Liver (tissue), 9 donors: ENCODE results near the gene LNX2. TPM values are rescaled to one million over a fixed set of nuclear protein-coding genes. Genes with fewer than 3 reads are reported as not detected.

Experiments used
- DNase-seq: peaks from one replicate; pipeline ENCODE4 v3.0.0-alpha.2; 2017; ENCODE audit warnings: low spot score
- H3K27ac ChIP-seq, 2 donors: one replicate each; pipeline ENCODE4 v1.7.0; 2013; ENCODE audit warnings: inconsistent platforms in 2 of 2, low read length in 2 of 2, control low read depth in 1 of 2, low read depth in 1 of 2, mild to moderate bottlenecking in 1 of 2
- H3K27me3 ChIP-seq, 4 donors: one replicate each; pipeline versions ENCODE4 v1.6.1 to v1.7.0; 2013; ENCODE audit warnings: low read length in 3 of 4, inconsistent platforms in 1 of 4, mild to moderate bottlenecking in 1 of 4, moderate library complexity in 1 of 4; ENCODE audit not compliant: control insufficient read depth in 4 of 4, insufficient read depth in 4 of 4
- H3K36me3 ChIP-seq, 4 donors: one replicate each; pipeline versions ENCODE4 v1.6.1 to v1.7.0; 2013; ENCODE audit warnings: low read length in 3 of 4, mild to moderate bottlenecking in 3 of 4, low read depth in 1 of 4, moderate library complexity in 1 of 4; ENCODE audit not compliant: control insufficient read depth in 4 of 4, insufficient read depth in 3 of 4
- H3K4me1 ChIP-seq, 4 donors: one replicate each; pipeline versions ENCODE4 v1.6.1 to v1.7.0; 2013; ENCODE audit warnings: low read length in 3 of 4, mild to moderate bottlenecking in 3 of 4, moderate library complexity in 1 of 4; ENCODE audit not compliant: control insufficient read depth in 4 of 4, insufficient read depth in 4 of 4
- H3K4me3 ChIP-seq, 3 donors: one replicate each; pipeline versions ENCODE4 v1.6.1 to v1.7.0; 2013; ENCODE audit warnings: low read length in 3 of 3, control low read depth in 1 of 3, low read depth in 1 of 3, mild to moderate bottlenecking in 1 of 3
- H3K9ac ChIP-seq, 2 donors: one replicate each; pipeline ENCODE4 v1.7.0; 2013; ENCODE audit warnings: low read length in 2 of 2, mild to moderate bottlenecking in 2 of 2, moderate library complexity in 2 of 2, control low read depth in 1 of 2, low read depth in 1 of 2
- H3K9me3 ChIP-seq, 4 donors: one replicate each; pipeline versions ENCODE4 v1.6.1 to v1.7.0; 2013; ENCODE audit warnings: low read length in 3 of 4; ENCODE audit not compliant: control insufficient read depth in 4 of 4
- ATF3 ChIP-seq: IDR thresholded peaks from 2 replicates; pipeline ENCODE4 v1.6.1; 2016; ENCODE audit warnings: antibody characterized with exemption
- CTCF ChIP-seq: fragments of 150-350 bp; IDR thresholded peaks from 2 replicates; pipeline ENCODE4 v1.5.1; 2017; ENCODE audit warnings: improper control_type of control experiment, low read depth, low read length; ENCODE audit not compliant: missing input control
- EGR1 ChIP-seq, 2 donors: IDR thresholded peaks; 2 replicates each; pipeline ENCODE4 v1.6.1; 2016 to 2018; ENCODE audit warnings: antibody characterized with exemption in 2 of 2, low read depth in 2 of 2
- FOXA1 ChIP-seq: IDR thresholded peaks from 2 replicates; pipeline ENCODE4 v1.6.1; 2016; ENCODE audit warnings: antibody characterized with exemption
- FOXA2 ChIP-seq: IDR thresholded peaks from 2 replicates; pipeline ENCODE4 v1.6.1; 2016; ENCODE audit warnings: antibody characterized with exemption
- GABPA ChIP-seq, 2 donors: IDR thresholded peaks in 1 of 2; conservative IDR thresholded peaks in 1 of 2; 2 replicates each; pipeline ENCODE4 v1.6.1; 2016; ENCODE audit warnings: antibody characterized with exemption in 2 of 2, mild to moderate bottlenecking in 1 of 2, moderate library complexity in 1 of 2
- HNF4A ChIP-seq, 2 donors: conservative IDR thresholded peaks; 2 replicates each; pipeline ENCODE4 v1.6.1; 2016; ENCODE audit warnings: antibody characterized with exemption in 2 of 2, mild to moderate bottlenecking in 2 of 2
- HNF4G ChIP-seq: IDR thresholded peaks from 2 replicates; pipeline ENCODE4 v1.6.1; 2016; ENCODE audit warnings: antibody characterized with exemption
- JUND ChIP-seq, 2 donors: IDR thresholded peaks; 2 replicates each; pipeline ENCODE4 v1.6.1; 2016; ENCODE audit warnings: antibody characterized with exemption in 2 of 2
- MAX ChIP-seq: IDR thresholded peaks from 2 replicates; pipeline ENCODE4 v1.6.1; 2016; ENCODE audit warnings: antibody characterized with exemption
- NR2F2 ChIP-seq: IDR thresholded peaks from 2 replicates; pipeline ENCODE4 v1.6.1; 2016; ENCODE audit warnings: antibody characterized with exemption
- RAD21 ChIP-seq, 2 donors: IDR thresholded peaks; 2 replicates each; pipeline ENCODE4 v1.6.1; 2016; ENCODE audit warnings: antibody characterized with exemption in 2 of 2, mild to moderate bottlenecking in 2 of 2
- REST ChIP-seq: IDR thresholded peaks from 2 replicates; pipeline ENCODE4 v1.6.1; 2016; ENCODE audit warnings: antibody characterized with exemption, mild to moderate bottlenecking
- RXRA ChIP-seq, 2 donors: IDR thresholded peaks; 2 replicates each; pipeline ENCODE4 v1.6.1; 2017 to 2018; ENCODE audit warnings: antibody characterized with exemption in 2 of 2, mild to moderate bottlenecking in 1 of 2
- SP1 ChIP-seq: IDR thresholded peaks from 2 replicates; pipeline ENCODE4 v1.6.1; 2018; ENCODE audit warnings: antibody characterized with exemption, mild to moderate bottlenecking
- TAF1 ChIP-seq: conservative IDR thresholded peaks from 2 replicates; pipeline ENCODE4 v1.6.1; 2016; ENCODE audit warnings: antibody characterized with exemption, mild to moderate bottlenecking
- YY1 ChIP-seq: IDR thresholded peaks from 2 replicates; pipeline ENCODE4 v1.6.1; 2016; ENCODE audit warnings: antibody characterized with exemption, mild to moderate bottlenecking
- ZBTB33 ChIP-seq: IDR thresholded peaks from 2 replicates; pipeline ENCODE4 v1.6.1; 2016; ENCODE audit warnings: antibody characterized with exemption
- WGBS: extraction: QIAGEN DNeasy Blood & Tissue Kit; methylation state at CpG from one replicate; pipeline ENCODE4 v1.1.7; 2013; 5-methylcytosine and 5-hydroxymethylcytosine counted together
- polyA plus RNA-seq, 2 donors: library from polyadenylated mRNA; stranded (reverse) in 1 of 2; unstranded in 1 of 2; fragments of 200-250 nt in 1 of 2; fragments of >200 nt in 1 of 2; fragmentation: Nextera tagmentation in 1 of 2; extraction: Ambion mirVana in 1 of 2; gene quantifications; one replicate each; pipeline versions ENCODE4 v1.2.1 to v1.2.3, GENCODE V29; 2013 to 2015
- total RNA-seq, 2 donors: library from RNA; depleted of rRNA; stranded (reverse); fragments of >200 nt; gene quantifications; one replicate each; pipeline ENCODE4 v1.2.3, GENCODE V29; 2014
- donor health status: healthy.
- donor health status: healthy.
- donor health status: healthy.
- donor health status: healthy.
- donor health status: healthy.

Gene LNX2
- total and polyA plus RNA-seq, 4 donors: 6.2 to 25.9 (median 13.3) TPM

- Histone ChIP-seq H3K27ac (no peak overlapping the region), H3K27me3 (no peaks in the 10 kb centered on the region), H3K4me3 (no peak overlapping the region), H3K9ac (no peak overlapping the region), H3K9me3 (no peaks in the 10 kb centered on the region), H3K36me3 (peaks cover 0 to 2% (median 0%) of the 10 kb centered on the region in 4 donors), H3K4me1 (peaks cover 2 to 21% (median 9%) of the 10 kb centered on the region in 4 donors)
- TF ChIP-seq ATF3 (no peak), FOXA1 (no peak), MAX (no peak), HNF4G (peak; percentile 12), SP1 (peak; percentile 33), JUND (IDR thresholded peaks at IDR 0.05) (no peak), GABPA (IDR thresholded peaks at IDR 0.05 in 1 of 2, conservative IDR thresholded peaks at IDR 0.05 in 1 of 2) (no peak), RAD21 (IDR thresholded peaks at IDR 0.05) (no peak), ZBTB33 (no peak), YY1 (no peak), HNF4A (conservative IDR thresholded peaks at IDR 0.05) (peak; percentile 46 to 66), REST (no peak), CTCF (no peak), EGR1 (IDR thresholded peaks at IDR 0.05; ENCODE audit: low read depth in 2 of 2) (no peak), TAF1 (no peak), NR2F2 (no peak), RXRA (IDR thresholded peaks at IDR 0.05) (peak; percentile 16 to 18), FOXA2 (no peak)
- no peak for DNase-seq
- WGBS: 65% methylated on average over 4 of the region's 4 CpGs
These were observed 21.6 kb upstream of the LNX2 start for GRCh38 chr13:27641711-27642502.
